Measurements from ENCODE around the gene RHEBL1. TPM values are rescaled to one million over a fixed set of nuclear protein-coding genes. Genes with fewer than 3 reads are reported as not detected.
A peak's percentile ranks its signal among the peaks of the same experiment; 100 is the strongest.

Gene RHEBL1
- polyA plus RNA-seq, 1 donor (not counting 4 experiments of a cell fraction or from before 2014, with no cell fraction given), result 0.51 TPM

GRCh38 chr12:49070971-49071370 lies 1.2 kb upstream of the RHEBL1 start:
- Histone ChIP-seq H3K27me3 (ENCODE audit: control insufficient read depth, extremely low read depth, insufficient read depth, low read length) (no peaks in the 10 kb centered on the region), H3K36me3 (ENCODE audit: control insufficient read depth in 2 of 2, extremely low read depth in 1 of 2, insufficient read depth in 2 of 2, low read length in 2 of 2) (no peaks in the 10 kb centered on the region), H3K4me2 (ENCODE audit: control insufficient read depth, extremely low read depth, insufficient read depth, low read depth, low read length) (no peak overlapping the region), H3K4me3 (ENCODE audit: control insufficient read depth in 2 of 3, extremely low read depth in 1 of 3, insufficient read depth in 2 of 3, low read depth in 1 of 3, low read length in 3 of 3) (no peak overlapping the region), H3K9me3 (ENCODE audit: control insufficient read depth, low read depth, low read length) (no peaks in the 10 kb centered on the region), H3K4me1 (ENCODE audit: control insufficient read depth, extremely low read depth, insufficient read depth, low read length) (peaks cover 8% of the 10 kb centered on the region), H2AFZ (ENCODE audit: control insufficient read depth, low read length) (no peak overlapping the region), H3K9me1 (ENCODE audit: control insufficient read depth, extremely low read depth, insufficient read depth, low read length) (no peaks in the 10 kb centered on the region), H3K9ac (ENCODE audit: control insufficient read depth, extremely low read depth, insufficient read depth, low read length) (no peak overlapping the region), H3K27ac (ENCODE audit: control insufficient read depth, insufficient read depth, low read length) (no peak overlapping the region), H3K79me2 (ENCODE audit: control insufficient read depth, insufficient read depth, low read length) (no peaks in the 10 kb centered on the region), H4K20me1 (ENCODE audit: control insufficient read depth, extremely low read depth, insufficient read depth, low read length) (no peaks in the 10 kb centered on the region)
- dilution Hi-C loops (cut with MboI; ENCODE audit: extremely low pct_ligation_motif_present, low sequenced_read_pairs), result no loop called here
- FAIRE-seq, result no peak
- no peak for TF ChIP-seq CTCF (optimal IDR thresholded peaks at IDR 0.05 in 1 of 3, IDR thresholded peaks at IDR 0.05 in 1 of 3, conservative IDR thresholded peaks at IDR 0.05 in 1 of 3; ENCODE audit: extremely low read depth in 1 of 3, insufficient read depth in 2 of 3, low read length in 3 of 3)
- no peak for TF ChIP-seq EZH2 (IDR thresholded peaks at IDR 0.05; ENCODE audit: low read length)
- DNase-seq (ENCODE audit: low read depth, low spot score), result no peak

GRCh38 chr12:49068879-49069506 lies 786 bp downstream of the RHEBL1 start:
- Histone ChIP-seq H3K9me1 (ENCODE audit: control insufficient read depth, extremely low read depth, insufficient read depth, low read length) (no peaks in the 10 kb centered on the region), H3K27me3 (ENCODE audit: control insufficient read depth, extremely low read depth, insufficient read depth, low read length) (no peaks in the 10 kb centered on the region), H3K27ac (ENCODE audit: control insufficient read depth, insufficient read depth, low read length) (no peak overlapping the region), H3K4me3 (ENCODE audit: control insufficient read depth in 2 of 3, extremely low read depth in 1 of 3, insufficient read depth in 2 of 3, low read depth in 1 of 3, low read length in 3 of 3) (peak overlapping the region; percentile 63 to 82 (median 81)), H4K20me1 (ENCODE audit: control insufficient read depth, extremely low read depth, insufficient read depth, low read length) (no peaks in the 10 kb centered on the region), H3K4me1 (ENCODE audit: control insufficient read depth, extremely low read depth, insufficient read depth, low read length) (peaks cover 8% of the 10 kb centered on the region), H3K79me2 (ENCODE audit: control insufficient read depth, insufficient read depth, low read length) (no peaks in the 10 kb centered on the region), H3K9me3 (ENCODE audit: control insufficient read depth, low read depth, low read length) (no peaks in the 10 kb centered on the region), H3K9ac (ENCODE audit: control insufficient read depth, extremely low read depth, insufficient read depth, low read length) (peak overlapping the region; percentile 74), H3K36me3 (ENCODE audit: control insufficient read depth in 2 of 2, extremely low read depth in 1 of 2, insufficient read depth in 2 of 2, low read length in 2 of 2) (no peaks in the 10 kb centered on the region), H2AFZ (ENCODE audit: control insufficient read depth, low read length) (peak overlapping the region; percentile 87), H3K4me2 (ENCODE audit: control insufficient read depth, extremely low read depth, insufficient read depth, low read depth, low read length) (peak overlapping the region; percentile 85)
- no peak for FAIRE-seq
- dilution Hi-C loops (cut with MboI; ENCODE audit: extremely low pct_ligation_motif_present, low sequenced_read_pairs), result no loop called here
- no peak for DNase-seq (ENCODE audit: low read depth, low spot score)
- TF ChIP-seq CTCF (optimal IDR thresholded peaks at IDR 0.05 in 1 of 3, IDR thresholded peaks at IDR 0.05 in 1 of 3, conservative IDR thresholded peaks at IDR 0.05 in 1 of 3; ENCODE audit: extremely low read depth in 1 of 3, insufficient read depth in 2 of 3, low read length in 3 of 3), result no peak
- TF ChIP-seq EZH2 (IDR thresholded peaks at IDR 0.05; ENCODE audit: low read length), result no peak

Measured in keratinocyte (primary cell).